Astrocyte (in vitro differentiated cells and primary cell): ENCODE data around the gene TBXT. TPM values are rescaled to one million over a fixed set of nuclear protein-coding genes. Genes with fewer than 3 reads are reported as not detected.

Experiments used
- DNase-seq: peaks from one replicate; pipeline ENCODE4 v3.0.0-alpha.2; 2010; ENCODE audit warnings: low read depth
- FAIRE-seq: peaks from 2 replicates; lab custom pipeline; 2011; peaks lifted over from hg19 to GRCh38; lab: Jason Lieb, UNC
- H2AFZ ChIP-seq: 2 replicates; pipeline ENCODE4 v1.6.0; 2012; ENCODE audit warnings: low read depth, low read length, inconsistent platforms
- H3K27ac ChIP-seq: 2 replicates; pipeline ENCODE4 v1.5.1; 2011; ENCODE audit warnings: low read depth, low read length, inconsistent platforms
- H3K27me3 ChIP-seq: 2 replicates; pipeline ENCODE4 v1.6.0; 2011; ENCODE audit warnings: low read length, inconsistent platforms; ENCODE audit not compliant: insufficient read depth
- H3K36me3 ChIP-seq: 2 replicates; pipeline ENCODE4 v1.5.1; 2011; ENCODE audit warnings: low read length, inconsistent platforms; ENCODE audit not compliant: insufficient read depth
- H3K4me1 ChIP-seq: 2 replicates; pipeline ENCODE4 v1.5.1; 2011; ENCODE audit warnings: low read length, inconsistent platforms; ENCODE audit not compliant: insufficient read depth
- H3K4me2 ChIP-seq: 2 replicates; pipeline ENCODE4 v1.6.0; 2012; ENCODE audit warnings: low read length, inconsistent platforms
- H3K4me3 ChIP-seq: 2 replicates; pipeline ENCODE4 v1.5.1; 2011; ENCODE audit warnings: low read depth, mild to moderate bottlenecking, low read length, inconsistent platforms; ENCODE audit not compliant: insufficient read depth
- H3K79me2 ChIP-seq: 2 replicates; pipeline ENCODE4 v1.6.0; 2012; ENCODE audit warnings: mild to moderate bottlenecking, low read length, inconsistent platforms; ENCODE audit not compliant: insufficient read depth
- H3K9ac ChIP-seq: 2 replicates; pipeline ENCODE4 v1.6.0; 2012; ENCODE audit warnings: mild to moderate bottlenecking, low read length, inconsistent platforms
- H3K9me3 ChIP-seq: 2 replicates; pipeline ENCODE4 v1.5.1; 2012; ENCODE audit warnings: low read depth, mild to moderate bottlenecking, low read length, inconsistent platforms; ENCODE audit not compliant: insufficient read depth
- H4K20me1 ChIP-seq: 2 replicates; pipeline ENCODE4 v1.6.0; 2012; ENCODE audit warnings: low read length, inconsistent platforms; ENCODE audit not compliant: insufficient read depth
- H3K27ac Mint-ChIP-seq: one replicate; pipeline ENCODE4 v1.8.0; 2021; ENCODE audit warnings: mild to moderate bottlenecking, mixed read lengths; ENCODE audit not compliant: unreplicated experiment
- H3K27me3 Mint-ChIP-seq: one replicate; pipeline ENCODE4 v1.8.0; 2021; ENCODE audit warnings: low read depth, mixed read lengths; ENCODE audit not compliant: unreplicated experiment
- H3K36me3 Mint-ChIP-seq: one replicate; pipeline ENCODE4 v1.8.0; 2021; ENCODE audit warnings: low read depth, mixed read lengths; ENCODE audit not compliant: unreplicated experiment
- H3K4me1 Mint-ChIP-seq: one replicate; pipeline ENCODE4 v1.8.0; 2021; ENCODE audit warnings: low read depth, mixed read lengths; ENCODE audit not compliant: unreplicated experiment
- H3K4me3 Mint-ChIP-seq: one replicate; pipeline ENCODE4 v1.8.0; 2021; ENCODE audit warnings: mild to moderate bottlenecking, moderate library complexity, mixed read lengths; ENCODE audit not compliant: unreplicated experiment
- H3K9me3 Mint-ChIP-seq: one replicate; pipeline ENCODE4 v1.8.0; 2021; ENCODE audit warnings: mild to moderate bottlenecking, mixed read lengths; ENCODE audit not compliant: unreplicated experiment
- CTCF ChIP-seq: IDR thresholded peaks from 2 replicates; pipeline ENCODE4 v1.5.1; 2011; ENCODE audit warnings: low read depth, mild to moderate bottlenecking, inconsistent platforms, low read length, moderate library complexity; ENCODE audit not compliant: insufficient read depth
- EZH2 ChIP-seq: IDR thresholded peaks from 2 replicates; pipeline ENCODE4 v1.6.1; 2012; ENCODE audit warnings: mild to moderate bottlenecking, low read length, inconsistent platforms; ENCODE audit not compliant: insufficient read depth
- total RNA-seq: library from RNA; stranded (reverse); gene quantifications from 2 replicates; pipeline ENCODE4 v1.2.1, GENCODE V29; 2021

The TBXT gene
- total RNA-seq, 1 donor from 2014 or later: not detected

GRCh38 chr6:166204852-166205650 lies 37.4 kb upstream of the TBXT start:
- Mint-ChIP-seq H3K27me3 (peaks cover 12% of the 10 kb centered on the region), H3K9me3 (no peaks in the 10 kb centered on the region), H3K36me3 (no peaks in the 10 kb centered on the region), H3K27ac (no peak overlapping the region), H3K4me3 (no peak overlapping the region), H3K4me1 (no peaks in the 10 kb centered on the region)
- Histone ChIP-seq H3K27me3 (no peaks in the 10 kb centered on the region), H3K9ac (no peak overlapping the region), H3K4me3 (no peak overlapping the region), H3K4me2 (no peak overlapping the region), H3K79me2 (no peaks in the 10 kb centered on the region), H3K36me3 (no peaks in the 10 kb centered on the region), H3K27ac (no peak overlapping the region), H4K20me1 (no peaks in the 10 kb centered on the region), H3K9me3 (no peaks in the 10 kb centered on the region), H2AFZ (no peak overlapping the region), H3K4me1 (no peaks in the 10 kb centered on the region)
- DNase-seq (no peak), FAIRE-seq (no peak)
- TF ChIP-seq CTCF: no peak
- TF ChIP-seq EZH2: no peak

GRCh38 chr6:166203641-166204222 lies 36.1 kb upstream of the TBXT start:
- Histone ChIP-seq H3K4me2 (no peak overlapping the region), H4K20me1 (no peaks in the 10 kb centered on the region), H2AFZ (no peak overlapping the region), H3K79me2 (no peaks in the 10 kb centered on the region), H3K27me3 (no peaks in the 10 kb centered on the region), H3K4me1 (no peaks in the 10 kb centered on the region), H3K9me3 (no peaks in the 10 kb centered on the region), H3K9ac (no peak overlapping the region), H3K27ac (no peak overlapping the region), H3K4me3 (no peak overlapping the region), H3K36me3 (no peaks in the 10 kb centered on the region)
- Mint-ChIP-seq H3K27ac (no peak overlapping the region), H3K36me3 (no peaks in the 10 kb centered on the region), H3K27me3 (peaks cover 8% of the 10 kb centered on the region), H3K4me1 (no peaks in the 10 kb centered on the region), H3K4me3 (no peak overlapping the region), H3K9me3 (no peaks in the 10 kb centered on the region)
- DNase-seq (no peak), FAIRE-seq (no peak)
- no peak for TF ChIP-seq EZH2
- TF ChIP-seq CTCF: no peak
